ENCODE data around the gene HTT. TPM values are rescaled to one million over a fixed set of nuclear protein-coding genes. Genes with fewer than 3 reads are reported as not detected.

Gene HTT
- polyA plus RNA-seq, 1 donor (not counting 4 experiments of a cell fraction or from before 2014, with no cell fraction given) = 16.2 TPM

DNA sequence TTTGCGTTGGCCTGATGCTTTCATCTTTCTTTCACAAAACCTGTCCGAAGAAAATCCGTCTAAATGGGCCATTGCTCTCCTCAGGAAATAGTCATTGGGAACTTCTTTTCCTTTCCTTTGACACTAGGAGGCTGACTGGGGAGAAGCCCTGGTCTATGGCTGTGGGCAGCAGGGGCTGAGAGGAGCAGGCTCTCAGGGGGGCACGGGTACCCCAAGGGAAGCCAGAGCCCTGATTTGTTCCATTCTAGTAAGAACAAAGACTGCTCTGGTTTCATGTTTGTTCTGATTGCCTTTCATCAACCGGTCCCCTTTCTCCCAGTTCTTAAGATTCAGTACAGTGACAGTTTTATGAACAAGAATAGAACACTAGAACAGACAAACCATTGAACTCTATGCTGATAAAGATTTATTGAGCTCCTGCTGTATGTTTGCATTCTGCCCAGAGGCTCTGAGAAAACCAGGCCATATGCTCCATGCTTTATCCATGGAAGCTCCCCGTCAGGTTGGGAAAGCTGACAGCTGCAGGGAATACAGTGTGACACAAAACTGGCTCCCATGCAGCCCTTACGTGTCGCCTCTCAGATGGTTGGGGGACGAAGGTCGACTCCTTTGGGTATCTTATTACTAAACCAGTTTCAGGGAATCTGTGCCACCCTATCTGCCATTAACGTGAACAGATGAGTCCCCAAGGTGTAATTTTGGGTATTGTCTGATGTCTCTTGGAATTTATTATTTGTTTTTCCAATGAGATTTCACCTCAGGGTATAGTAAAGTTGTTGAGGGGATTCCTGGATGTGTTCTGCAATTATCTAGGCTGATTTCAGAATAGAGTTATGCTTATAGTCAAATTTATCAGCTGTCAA, 102.1 kb downstream of the HTT start:
- H3K4me3 ChIP-seq (ENCODE audit: control insufficient read depth in 2 of 3, extremely low read depth in 1 of 3, insufficient read depth in 2 of 3, low read depth in 1 of 3, low read length in 3 of 3) = no peak overlapping the region
- H3K9me1 ChIP-seq (ENCODE audit: control insufficient read depth, extremely low read depth, insufficient read depth, low read length) = no peaks in the 10 kb centered on the region
- no peaks in the 10 kb centered on the region for H3K79me2 ChIP-seq (ENCODE audit: control insufficient read depth, insufficient read depth, low read length)
- H4K20me1 ChIP-seq (ENCODE audit: control insufficient read depth, extremely low read depth, insufficient read depth, low read length) = no peaks in the 10 kb centered on the region
- dilution Hi-C loops (cut with MboI; ENCODE audit: extremely low pct_ligation_motif_present, low sequenced_read_pairs) = no loop called here
- FAIRE-seq (no peak), DNase-seq (ENCODE audit: low read depth, low spot score) (no peak)
- H2AFZ ChIP-seq (ENCODE audit: control insufficient read depth, low read length) = no peak overlapping the region
- no peak overlapping the region for H3K4me2 ChIP-seq (ENCODE audit: control insufficient read depth, extremely low read depth, insufficient read depth, low read depth, low read length)
- H3K27ac ChIP-seq (ENCODE audit: control insufficient read depth, insufficient read depth, low read length) = no peak overlapping the region
- H3K9me3 ChIP-seq (ENCODE audit: control insufficient read depth, low read depth, low read length) = no peaks in the 10 kb centered on the region
- no peaks in the 10 kb centered on the region for H3K27me3 ChIP-seq (ENCODE audit: control insufficient read depth, extremely low read depth, insufficient read depth, low read length)
- no peaks in the 10 kb centered on the region for H3K4me1 ChIP-seq (ENCODE audit: control insufficient read depth, extremely low read depth, insufficient read depth, low read length)
- no peak overlapping the region for H3K9ac ChIP-seq (ENCODE audit: control insufficient read depth, extremely low read depth, insufficient read depth, low read length)
- H3K36me3 ChIP-seq (ENCODE audit: control insufficient read depth in 2 of 2, extremely low read depth in 1 of 2, insufficient read depth in 2 of 2, low read length in 2 of 2) = peaks cover 16 to 29% of the 10 kb centered on the region in 2 experiments
- TF ChIP-seq CTCF (optimal IDR thresholded peaks at IDR 0.05 in 1 of 3, IDR thresholded peaks at IDR 0.05 in 1 of 3, conservative IDR thresholded peaks at IDR 0.05 in 1 of 3; ENCODE audit: extremely low read depth in 1 of 3, insufficient read depth in 2 of 3, low read length in 3 of 3) (no peak), EZH2 (IDR thresholded peaks at IDR 0.05; ENCODE audit: low read length) (no peak)

DNA sequence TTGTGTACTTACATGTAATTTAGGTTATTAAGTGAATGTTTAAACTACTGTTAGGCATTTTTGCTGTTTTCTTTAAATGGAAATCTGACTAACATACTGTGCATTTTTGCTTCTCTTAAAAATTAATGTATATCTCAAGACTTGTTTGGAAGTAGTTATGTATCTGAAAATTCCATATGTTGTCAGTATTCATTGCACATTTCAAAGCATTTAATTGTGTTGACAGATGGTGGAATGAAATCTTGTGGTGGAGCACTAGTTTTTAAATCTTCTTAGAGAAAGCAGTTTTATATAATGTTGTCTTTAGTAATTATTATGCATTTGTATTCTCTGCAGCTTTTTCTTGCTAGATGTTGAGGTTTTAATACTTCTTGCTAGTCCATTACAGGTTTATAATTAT, 102.9 kb downstream of the HTT start:
- no peaks in the 10 kb centered on the region for H3K79me2 ChIP-seq (ENCODE audit: control insufficient read depth, insufficient read depth, low read length)

More for the DNA sequence above, 102.9 kb downstream of the HTT start:
- H3K9me3 ChIP-seq (ENCODE audit: control insufficient read depth, low read depth, low read length) = no peaks in the 10 kb centered on the region
- dilution Hi-C loops (cut with MboI; ENCODE audit: extremely low pct_ligation_motif_present, low sequenced_read_pairs) = no loop called here
- no peak overlapping the region for H3K4me2 ChIP-seq (ENCODE audit: control insufficient read depth, extremely low read depth, insufficient read depth, low read depth, low read length)
- H3K27me3 ChIP-seq (ENCODE audit: control insufficient read depth, extremely low read depth, insufficient read depth, low read length) = no peaks in the 10 kb centered on the region
- TF ChIP-seq EZH2 (IDR thresholded peaks at IDR 0.05; ENCODE audit: low read length) (no peak), CTCF (optimal IDR thresholded peaks at IDR 0.05 in 1 of 3, IDR thresholded peaks at IDR 0.05 in 1 of 3, conservative IDR thresholded peaks at IDR 0.05 in 1 of 3; ENCODE audit: extremely low read depth in 1 of 3, insufficient read depth in 2 of 3, low read length in 3 of 3) (no peak)
- DNase-seq (ENCODE audit: low read depth, low spot score) (no peak), FAIRE-seq (no peak)
- H3K36me3 ChIP-seq (ENCODE audit: control insufficient read depth in 2 of 2, extremely low read depth in 1 of 2, insufficient read depth in 2 of 2, low read length in 2 of 2) = peaks cover 16 to 32% of the 10 kb centered on the region in 2 experiments
- no peak overlapping the region for H3K9ac ChIP-seq (ENCODE audit: control insufficient read depth, extremely low read depth, insufficient read depth, low read length)
- no peak overlapping the region for H3K27ac ChIP-seq (ENCODE audit: control insufficient read depth, insufficient read depth, low read length)
- no peaks in the 10 kb centered on the region for H3K4me1 ChIP-seq (ENCODE audit: control insufficient read depth, extremely low read depth, insufficient read depth, low read length)
- no peak overlapping the region for H2AFZ ChIP-seq (ENCODE audit: control insufficient read depth, low read length)
- H3K9me1 ChIP-seq (ENCODE audit: control insufficient read depth, extremely low read depth, insufficient read depth, low read length) = no peaks in the 10 kb centered on the region
- no peak overlapping the region for H3K4me3 ChIP-seq (ENCODE audit: control insufficient read depth in 2 of 3, extremely low read depth in 1 of 3, insufficient read depth in 2 of 3, low read depth in 1 of 3, low read length in 3 of 3)
- no peaks in the 10 kb centered on the region for H4K20me1 ChIP-seq (ENCODE audit: control insufficient read depth, extremely low read depth, insufficient read depth, low read length)
